Mesendoderm (in vitro differentiated cells): ENCODE data around the gene MAGEA9B.
"Not testable (repeated sequence)": the region's sequence is repeated elsewhere in the genome, so short reads cannot be mapped to it uniquely, and the experiment has no call there.

Source experiments
- DNase-seq: peaks from one replicate; pipeline ENCODE4 v3.0.0; 2013
- H2AK5ac ChIP-seq: 2 replicates; pipeline ENCODE4 v1.6.1; 2013; ENCODE audit warnings: low read length, inconsistent platforms
- H2BK120ac ChIP-seq: 2 replicates; pipeline ENCODE4 v1.6.1; 2013; ENCODE audit warnings: low read depth, mild to moderate bottlenecking, low read length, moderate library complexity, mixed read lengths
- H2BK15ac ChIP-seq: replicated peaks from 2 replicates; pipeline ENCODE4 v1.6.1; 2013; ENCODE audit warnings: low read depth, mild to moderate bottlenecking, moderate library complexity
- H2BK5ac ChIP-seq: 2 replicates; pipeline ENCODE4 v1.6.1; 2013; ENCODE audit warnings: low read length, inconsistent platforms
- H3K18ac ChIP-seq: 2 replicates; pipeline ENCODE4 v1.6.1; 2013; ENCODE audit warnings: mild to moderate bottlenecking, low read length, mixed read lengths
- H3K23ac ChIP-seq: one replicate; pipeline ENCODE4 v1.6.1; 2013; ENCODE audit warnings: low read length
- H3K27ac ChIP-seq: 2 replicates; pipeline ENCODE4 v1.5.1; 2013; ENCODE audit warnings: low read depth, mild to moderate bottlenecking, inconsistent platforms, low read length, moderate library complexity
- H3K27me3 ChIP-seq: 2 replicates; pipeline ENCODE4 v1.6.1; 2013; ENCODE audit warnings: low read length, control low read depth, mild to moderate bottlenecking, inconsistent platforms; ENCODE audit not compliant: insufficient read depth, poor library complexity
- H3K36me3 ChIP-seq: 2 replicates; pipeline ENCODE4 v1.6.1; 2013; ENCODE audit warnings: low read length, inconsistent platforms; ENCODE audit not compliant: control insufficient read depth, insufficient read depth
- H3K4ac ChIP-seq: one replicate; pipeline ENCODE4 v1.6.1; 2013; ENCODE audit warnings: low read depth, mild to moderate bottlenecking, low read length, moderate library complexity
- H3K4me1 ChIP-seq: 2 replicates; pipeline ENCODE4 v1.6.1; 2013; ENCODE audit warnings: low read depth, low read length, inconsistent platforms; ENCODE audit not compliant: control insufficient read depth
- H3K4me2 ChIP-seq: 2 replicates; pipeline ENCODE4 v1.6.1; 2013; ENCODE audit warnings: low read length
- H3K4me3 ChIP-seq: 2 replicates; pipeline ENCODE4 v1.5.1; 2013; ENCODE audit warnings: mild to moderate bottlenecking, low read length
- H3K56ac ChIP-seq: one replicate; pipeline ENCODE4 v1.6.1; 2013; ENCODE audit warnings: low read length
- H3K79me1 ChIP-seq: 2 replicates; pipeline ENCODE4 v1.6.1; 2013; ENCODE audit warnings: low read length, inconsistent platforms
- H3K79me2 ChIP-seq: 2 replicates; pipeline ENCODE4 v1.6.1; 2013; ENCODE audit warnings: mild to moderate bottlenecking, low read length; ENCODE audit not compliant: control insufficient read depth, insufficient read depth
- H3K9ac ChIP-seq: 2 replicates; pipeline ENCODE4 v1.6.1; 2013; ENCODE audit warnings: low read length, inconsistent platforms
- H4K5ac ChIP-seq: one replicate; pipeline ENCODE4 v1.6.1; 2013; ENCODE audit warnings: low read length
- H4K8ac ChIP-seq: one replicate; pipeline ENCODE4 v1.6.1; 2013; ENCODE audit warnings: low read depth, mild to moderate bottlenecking, control low read depth, low read length, moderate library complexity
- WGBS: extraction: QIAGEN DNeasy Blood & Tissue Kit; methylation state at CpG from one replicate; pipeline ENCODE4 v1.1.7; 2013; ENCODE audit warnings: low lambda C conversion rate, missing lambda C conversion rate; ENCODE audit not compliant: insufficient coverage; ENCODE audit errors: extremely low coverage; 5-methylcytosine and 5-hydroxymethylcytosine counted together

MAGEA9B gene

DNA sequence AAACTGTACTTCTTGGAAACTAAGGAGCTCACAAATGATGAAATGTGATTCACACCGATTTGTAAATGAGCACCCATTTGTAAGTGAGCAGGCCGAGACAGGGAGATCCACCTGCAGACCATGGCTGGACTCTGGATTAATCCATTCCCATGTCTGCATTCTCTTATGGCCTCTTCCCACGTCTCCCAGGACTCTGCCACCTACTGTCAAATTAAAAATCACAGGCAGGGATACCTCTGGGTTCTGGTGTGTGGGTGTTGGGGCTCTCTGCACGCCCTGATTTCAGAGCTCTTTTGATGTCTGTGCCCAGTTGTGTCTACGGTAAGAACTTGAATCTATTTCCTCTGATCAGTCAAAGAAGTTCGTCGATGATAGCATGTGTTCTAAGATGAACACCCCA is 3.7 kb upstream of the MAGEA9B start:
- H2AK5ac ChIP-seq, H3K56ac ChIP-seq, H3K27me3 ChIP-seq, H3K4me3 ChIP-seq, H3K4me2 ChIP-seq, H2BK15ac ChIP-seq, H3K4ac ChIP-seq, H3K4me1 ChIP-seq, H3K36me3 ChIP-seq, H3K79me1 ChIP-seq, H4K5ac ChIP-seq, H4K8ac ChIP-seq, H3K79me2 ChIP-seq, H3K23ac ChIP-seq, H3K27ac ChIP-seq, H3K9ac ChIP-seq, H2BK5ac ChIP-seq, H2BK120ac ChIP-seq, H3K18ac ChIP-seq, DNase-seq: not testable (repeated sequence)
- WGBS = no CpG with 5 or more reads among the region's 7 CpGs

DNA sequence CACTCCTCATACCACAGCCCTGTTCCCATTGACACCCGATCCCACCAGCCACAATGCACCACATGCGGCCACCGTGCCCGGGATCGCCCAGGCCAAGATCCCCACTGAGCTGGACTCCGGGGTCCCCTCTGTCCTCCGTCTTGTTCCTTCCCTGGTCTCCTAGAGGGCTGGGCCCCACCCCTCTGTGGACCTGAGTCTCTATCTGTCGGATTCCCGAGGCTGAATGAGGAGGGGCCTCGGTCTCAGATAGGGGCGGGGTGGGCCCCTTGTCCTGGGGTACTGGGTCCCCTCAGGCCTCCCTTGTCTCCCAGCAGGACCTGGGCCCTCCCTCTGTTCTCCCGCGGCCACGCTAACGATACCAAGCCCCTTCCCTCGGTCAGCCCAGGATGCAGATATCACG is 1.6 kb downstream of the MAGEA9B start:
- not testable (repeated sequence) for H4K5ac ChIP-seq, H3K56ac ChIP-seq, H3K27ac ChIP-seq, H3K79me1 ChIP-seq, H2BK15ac ChIP-seq, H3K4ac ChIP-seq, DNase-seq, H3K4me2 ChIP-seq, H2BK120ac ChIP-seq, H3K36me3 ChIP-seq, H2BK5ac ChIP-seq, H3K79me2 ChIP-seq, H3K4me3 ChIP-seq, H3K23ac ChIP-seq, H3K18ac ChIP-seq, H2AK5ac ChIP-seq, H3K27me3 ChIP-seq, H4K8ac ChIP-seq, H3K9ac ChIP-seq, H3K4me1 ChIP-seq
- no CpG with 5 or more reads among the region's 17 CpGs for WGBS

DNA sequence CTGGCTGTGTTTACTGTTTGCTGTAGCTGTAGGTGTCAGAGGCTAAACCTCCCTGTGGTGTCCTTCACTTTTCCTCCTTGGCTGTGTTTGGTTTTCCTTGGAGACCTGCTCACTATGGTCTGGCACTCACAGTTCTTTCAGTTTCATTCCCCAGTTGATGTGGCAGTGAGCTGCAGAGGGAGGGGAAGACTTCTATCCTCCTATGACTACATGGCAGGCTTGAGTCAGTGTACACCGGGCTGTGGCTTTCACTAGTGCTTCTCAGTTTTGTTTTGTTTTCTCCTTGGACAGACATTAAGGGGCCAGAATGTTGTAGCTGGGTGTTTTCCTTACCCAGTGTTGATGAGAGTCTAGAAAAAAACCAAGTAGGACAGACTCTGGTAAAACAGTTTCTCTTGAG is 13.8 kb downstream of the MAGEA9B start:
- H3K79me1 ChIP-seq, H3K56ac ChIP-seq, H4K5ac ChIP-seq, H3K36me3 ChIP-seq, H3K23ac ChIP-seq, H3K18ac ChIP-seq, H3K4ac ChIP-seq, H3K9ac ChIP-seq, H3K27me3 ChIP-seq, H2AK5ac ChIP-seq, H3K4me2 ChIP-seq, DNase-seq, H3K4me3 ChIP-seq, H3K27ac ChIP-seq, H2BK15ac ChIP-seq, H2BK5ac ChIP-seq, H3K79me2 ChIP-seq, H4K8ac ChIP-seq, H2BK120ac ChIP-seq, H3K4me1 ChIP-seq: not testable (repeated sequence)
- no CpG with 5 or more reads among the region's 1 CpG for WGBS

DNA sequence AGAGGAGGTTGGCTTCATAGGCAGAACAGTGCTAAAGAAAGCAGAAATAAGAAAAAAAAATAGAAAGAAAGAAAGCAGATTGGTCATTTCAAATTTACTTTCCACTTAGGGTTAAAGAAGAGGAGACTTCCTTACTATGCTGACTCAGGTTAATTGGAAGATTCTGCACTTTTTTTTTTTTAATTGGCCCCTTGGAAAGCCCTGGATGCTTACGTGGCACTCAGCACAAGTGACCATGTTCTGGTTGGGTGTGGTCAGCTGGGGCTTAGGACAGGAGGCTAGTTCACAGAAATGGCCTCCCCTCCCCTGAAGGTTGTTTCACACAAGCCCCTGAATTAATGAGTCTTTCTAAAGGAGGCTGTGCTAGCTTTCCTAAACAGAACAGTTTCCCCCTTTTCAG is 14.5 kb downstream of the MAGEA9B start:
- no peak for DNase-seq
- Histone ChIP-seq H3K79me2 (no peaks in the 10 kb centered on the region), H3K4me1 (no peaks in the 10 kb centered on the region), H3K4me3 (no peak overlapping the region), H2BK120ac (no peak overlapping the region), H4K5ac (no peak overlapping the region), H3K36me3 (no peaks in the 10 kb centered on the region), H3K56ac (no peak overlapping the region), H3K9ac (no peak overlapping the region), H3K27ac (no peak overlapping the region), H2BK15ac (no peak overlapping the region), H2BK5ac (no peak overlapping the region), H3K4me2 (no peak overlapping the region), H3K79me1 (no peaks in the 10 kb centered on the region), H2AK5ac (no peak overlapping the region), H3K23ac (no peak overlapping the region), H3K4ac (no peak overlapping the region), H3K27me3 (no peaks in the 10 kb centered on the region), H3K18ac (no peak overlapping the region), H4K8ac (no peak overlapping the region)
- WGBS = no CpG with 5 or more reads among the region's 1 CpG

DNA sequence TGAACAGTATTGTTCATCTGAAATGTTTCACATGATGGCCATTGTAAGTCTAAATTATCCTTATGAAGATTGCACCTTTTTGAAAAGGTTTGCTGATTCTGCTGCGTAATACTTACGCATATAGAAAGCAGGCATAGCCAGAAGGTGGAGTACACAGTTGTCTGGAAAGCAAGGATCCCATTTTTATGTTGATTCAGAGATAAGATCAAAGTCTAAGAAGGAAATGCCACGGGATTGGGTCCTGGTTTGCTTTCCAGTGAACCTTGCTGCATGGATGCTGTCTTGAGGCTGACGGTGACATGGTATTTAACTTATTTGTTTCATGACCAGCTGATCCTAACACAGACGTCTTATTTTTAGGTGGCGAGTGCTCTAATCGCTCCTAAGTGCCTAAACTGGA is 15.5 kb downstream of the MAGEA9B start:
- Histone ChIP-seq H2BK15ac (no peak overlapping the region), H3K27me3 (no peaks in the 10 kb centered on the region), H4K8ac (no peak overlapping the region), H3K27ac (no peak overlapping the region), H2BK120ac (no peak overlapping the region), H3K23ac (no peak overlapping the region), H3K56ac (no peak overlapping the region), H2BK5ac (no peak overlapping the region), H3K9ac (no peak overlapping the region), H3K79me1 (no peaks in the 10 kb centered on the region), H4K5ac (no peak overlapping the region), H3K4me1 (no peaks in the 10 kb centered on the region), H3K4me2 (no peak overlapping the region), H3K79me2 (no peaks in the 10 kb centered on the region), H3K4ac (no peak overlapping the region), H3K4me3 (no peak overlapping the region), H3K36me3 (no peaks in the 10 kb centered on the region), H2AK5ac (no peak overlapping the region), H3K18ac (no peak overlapping the region)
- WGBS = no CpG with 5 or more reads among the region's 7 CpGs
- DNase-seq = no peak

DNA sequence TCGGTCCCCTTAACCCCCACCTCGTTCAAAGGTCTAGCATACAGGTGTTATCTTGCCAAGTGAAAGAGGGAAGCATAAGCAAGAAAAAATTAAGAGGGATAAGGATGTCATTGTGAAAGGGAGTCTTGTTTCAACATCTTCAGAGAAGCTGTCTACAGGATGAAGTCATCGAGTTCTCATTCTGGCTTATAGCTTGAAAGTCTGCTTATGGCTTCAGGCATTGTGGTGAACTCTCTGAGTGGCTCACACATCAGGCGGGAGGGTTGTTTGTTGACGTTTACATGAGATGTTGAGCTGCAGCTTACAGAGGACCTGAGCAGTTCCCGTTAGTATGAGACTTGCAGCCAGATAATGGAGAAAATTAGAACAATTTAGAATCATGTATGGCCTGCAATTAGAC is 16.6 kb downstream of the MAGEA9B start:
- Histone ChIP-seq H3K18ac (no peak overlapping the region), H3K23ac (no peak overlapping the region), H3K36me3 (no peaks in the 10 kb centered on the region), H3K4me3 (no peak overlapping the region), H3K79me2 (no peaks in the 10 kb centered on the region), H2BK5ac (no peak overlapping the region), H3K9ac (no peak overlapping the region), H3K79me1 (no peaks in the 10 kb centered on the region), H3K27ac (no peak overlapping the region), H4K8ac (no peak overlapping the region), H3K4ac (no peak overlapping the region), H3K4me2 (no peak overlapping the region), H4K5ac (no peak overlapping the region), H2BK120ac (no peak overlapping the region), H3K4me1 (no peaks in the 10 kb centered on the region), H2AK5ac (no peak overlapping the region), H3K56ac (no peak overlapping the region), H2BK15ac (no peak overlapping the region), H3K27me3 (no peaks in the 10 kb centered on the region)
- DNase-seq = peak; percentile 28
- no CpG with 5 or more reads among the region's 6 CpGs for whole genome bisulfite sequencing
